ENCODE results near the gene RNF13. TPM values are rescaled to one million over a fixed set of nuclear protein-coding genes. Genes with fewer than 3 reads are reported as not detected.

The RNF13 gene
- total and polyA plus RNA-seq, 2 of the 4 experiments (the other 2 are of a cell fraction), result 12.8 to 29.8 TPM

- no peak overlapping the region for H2BK20ac ChIP-seq (ENCODE audit: low read depth, low read length)
- POLR2A ChIA-PET (ENCODE audit: unreplicated experiment), result no interaction called here
- no peaks in the 10 kb centered on the region for H3K79me1 ChIP-seq (ENCODE audit: low read depth in 1 of 2, low read length in 2 of 2)
- no peak overlapping the region for H3K23ac ChIP-seq (ENCODE audit: low read depth, low read length)
- no peak overlapping the region for H3K14ac ChIP-seq (replicated peaks; ENCODE audit: low read depth, low read length)
- H4K8ac ChIP-seq (ENCODE audit: low read depth in 2 of 2, low read length in 2 of 2), result no peak overlapping the region
- no peak overlapping the region for H3K27ac ChIP-seq (ENCODE audit: insufficient read depth, low read length)
- no peak overlapping the region for H3K4ac ChIP-seq (ENCODE audit: low read depth, low read length)
- no peak overlapping the region for H2AK9ac ChIP-seq (replicated peaks; ENCODE audit: low read depth, low read length, poor library complexity)
- H2BK15ac ChIP-seq (ENCODE audit: low read depth, low read length), result no peak overlapping the region
- H3K18ac ChIP-seq (ENCODE audit: low read depth, low read length), result no peak overlapping the region
- no peaks in the 10 kb centered on the region for H3K9me3 ChIP-seq (ENCODE audit: control insufficient read depth, insufficient read depth, low read length)
- H2AFZ ChIP-seq (replicated peaks; ENCODE audit: low read length, poor library complexity), result no peak overlapping the region
- no peaks in the 10 kb centered on the region for H3K9me1 ChIP-seq (ENCODE audit: insufficient read depth, low read length)
- no peaks in the 10 kb centered on the region for H3K4me1 ChIP-seq (ENCODE audit: control insufficient read depth, insufficient read depth, low read length)
- ATAC-seq (ENCODE audit: low read depth) (no peak), DNase-seq (no peak)
- in situ Hi-C loops (cut with MboI; ENCODE audit: low sequenced_read_pairs), result no loop called here
- H4K20me1 ChIP-seq (ENCODE audit: insufficient read depth, low read length), result no peaks in the 10 kb centered on the region
- no peak overlapping the region for H2AK5ac ChIP-seq (ENCODE audit: low read depth, low read length)
- WGBS, 2 experiments (ENCODE audit: extremely low coverage in 2 of 2, insufficient read length in 1 of 2), result 94% methylated on average over 6 of the region's 9 CpGs; no CpG with 5 or more reads in 1 of the 2 experiments
- dilution Hi-C loops (cut with HindIII; ENCODE audit: low sequenced_read_pairs, unreplicated experiment), result no loop called here
- no peak overlapping the region for H3K9ac ChIP-seq (ENCODE audit: low read depth, low read length)
- no peak overlapping the region for H4K91ac ChIP-seq (ENCODE audit: insufficient read depth, low read depth, low read length)
- no peak overlapping the region for H4K5ac ChIP-seq (ENCODE audit: low read depth, low read length)
- H3K56ac ChIP-seq (ENCODE audit: extremely low read depth, insufficient read depth, low read length), result no peak overlapping the region
- H3K27me3 ChIP-seq (ENCODE audit: control insufficient read depth, insufficient read depth, low read length), result no peaks in the 10 kb centered on the region
- no peak overlapping the region for H3K4me3 ChIP-seq (ENCODE audit: insufficient read depth, low read depth, low read length)
- no peak for TF ChIP-seq SMC3 (IDR thresholded peaks at IDR 0.05; ENCODE audit: low read depth, low read length)
- TF ChIP-seq MAFK (IDR thresholded peaks at IDR 0.05; ENCODE audit: low read depth, low read length), result no peak
- no peak for TF ChIP-seq POLR2A (IDR thresholded peaks at IDR 0.05; ENCODE audit: low read depth, low read length)
- no peak for TF ChIP-seq RAD21 (IDR thresholded peaks at IDR 0.05; ENCODE audit: low read length)
- no peak for TF ChIP-seq MAZ (IDR thresholded peaks at IDR 0.05; ENCODE audit: borderline replicate concordance, low read depth, low read length)
- TF ChIP-seq, protein P1, sequence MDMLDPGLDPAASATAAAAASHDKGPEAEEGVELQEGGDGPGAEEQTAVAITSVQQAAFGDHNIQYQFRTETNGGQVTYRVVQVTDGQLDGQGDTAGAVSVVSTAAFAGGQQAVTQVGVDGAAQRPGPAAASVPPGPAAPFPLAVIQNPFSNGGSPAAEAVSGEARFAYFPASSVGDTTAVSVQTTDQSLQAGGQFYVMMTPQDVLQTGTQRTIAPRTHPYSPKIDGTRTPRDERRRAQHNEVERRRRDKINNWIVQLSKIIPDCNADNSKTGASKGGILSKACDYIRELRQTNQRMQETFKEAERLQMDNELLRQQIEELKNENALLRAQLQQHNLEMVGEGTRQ (IDR thresholded peaks at IDR 0.05; ENCODE audit: low read depth, low read length), result no peak
- no peak for TF ChIP-seq NFE2L2 (IDR thresholded peaks at IDR 0.05; ENCODE audit: low read depth, low read length)
- TF ChIP-seq RCOR1 (IDR thresholded peaks at IDR 0.05; ENCODE audit: insufficient replicate concordance, low read length), result no peak
- no peak for TF ChIP-seq RFX5 (IDR thresholded peaks at IDR 0.05; ENCODE audit: low read depth, low read length)
- BruUV-seq (replicated peaks), result no TSS peak
- H3K4me2 ChIP-seq (ENCODE audit: low read depth, low read length), result no peak overlapping the region
- CTCF ChIA-PET, result no interaction called here
- H3K36me3 ChIP-seq (ENCODE audit: control insufficient read depth, insufficient read depth, low read length), result no peaks in the 10 kb centered on the region
- no peak overlapping the region for H2BK120ac ChIP-seq (ENCODE audit: low read depth, low read length)
- intact Hi-C loops (cut with micrococcal nuclease), result no loop called here
- H2BK5ac ChIP-seq (ENCODE audit: low read depth, low read length, poor library complexity, severe bottlenecking), result no peak overlapping the region
These were observed 73.9 kb downstream of the RNF13 start for GRCh38 chr3:149886957-149887356.

Data from IMR-90 (cell line).